NOMO-1 treated with dmso at 0.1 percent for 144 hours (cell line): ENCODE results near the gene ADAM33.

Source experiments
- DNase-seq: peaks from one replicate; lab custom pipeline; 2025; ENCODE audit not compliant: unreplicated experiment; lab: John Stamatoyannopoulos, UW

ADAM33 gene

DNA sequence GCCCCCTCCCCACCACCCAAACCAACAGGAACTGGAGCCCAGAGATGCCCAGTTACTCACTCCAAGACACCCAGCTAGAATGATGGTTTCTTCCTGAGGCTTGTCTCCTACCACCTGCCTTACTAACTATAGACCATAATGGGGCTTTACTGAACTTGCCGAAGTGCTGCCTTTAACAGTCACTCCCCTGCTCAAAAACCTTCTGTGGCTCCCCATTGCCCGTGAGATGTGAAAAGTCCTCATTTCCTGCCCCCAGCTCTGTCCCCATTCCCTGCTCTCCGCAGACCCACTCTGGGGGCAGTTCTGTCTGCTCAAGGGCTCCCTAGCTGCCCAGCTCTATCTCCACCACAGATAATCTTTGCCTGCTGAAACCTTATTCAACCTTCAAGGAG is 25.7 kb upstream of the ADAM33 start:
- DNase-seq, result no peak

GRCh38 chr20:3706774-3707507 is 25.1 kb upstream of the ADAM33 start:
- no peak for DNase-seq

DNA sequence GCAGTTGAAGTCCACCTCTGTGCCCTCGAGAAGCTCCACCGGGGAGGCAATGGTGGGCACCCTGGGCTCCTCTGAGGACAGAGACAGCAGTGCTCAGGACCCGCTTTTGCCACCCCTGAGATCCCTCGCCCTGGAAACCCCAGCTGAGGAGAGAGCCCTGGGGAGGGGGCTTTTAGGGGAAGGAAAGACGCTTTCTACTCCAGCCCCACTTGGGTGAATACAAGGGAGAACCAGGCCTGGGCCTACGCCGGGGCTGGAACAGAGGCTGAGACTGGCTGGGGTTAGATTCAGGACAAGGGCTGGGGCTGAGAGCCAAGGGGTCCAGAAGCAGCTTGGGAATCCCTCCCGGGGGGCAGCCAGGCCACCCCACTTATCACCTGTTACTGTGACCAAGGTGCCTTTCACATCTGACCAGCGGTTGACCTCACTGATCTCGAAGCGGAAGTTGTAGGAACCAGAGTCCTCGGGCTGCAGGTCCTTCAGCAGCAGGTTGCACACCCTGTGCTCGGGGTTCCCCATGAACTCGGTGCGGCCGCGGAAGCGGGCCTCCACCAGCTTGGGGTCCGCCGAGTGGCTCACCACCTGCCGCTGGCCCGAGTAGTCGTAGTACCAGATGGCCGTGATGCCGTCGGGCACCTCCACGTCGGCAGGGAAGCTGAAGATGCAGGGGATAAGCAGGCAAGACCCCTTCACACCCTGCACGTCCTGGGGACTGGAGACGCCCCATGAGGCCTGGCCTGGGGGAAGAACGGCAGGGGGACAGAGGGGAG is 24.3 kb upstream of the ADAM33 start:
- DNase-seq, result no peak

DNA sequence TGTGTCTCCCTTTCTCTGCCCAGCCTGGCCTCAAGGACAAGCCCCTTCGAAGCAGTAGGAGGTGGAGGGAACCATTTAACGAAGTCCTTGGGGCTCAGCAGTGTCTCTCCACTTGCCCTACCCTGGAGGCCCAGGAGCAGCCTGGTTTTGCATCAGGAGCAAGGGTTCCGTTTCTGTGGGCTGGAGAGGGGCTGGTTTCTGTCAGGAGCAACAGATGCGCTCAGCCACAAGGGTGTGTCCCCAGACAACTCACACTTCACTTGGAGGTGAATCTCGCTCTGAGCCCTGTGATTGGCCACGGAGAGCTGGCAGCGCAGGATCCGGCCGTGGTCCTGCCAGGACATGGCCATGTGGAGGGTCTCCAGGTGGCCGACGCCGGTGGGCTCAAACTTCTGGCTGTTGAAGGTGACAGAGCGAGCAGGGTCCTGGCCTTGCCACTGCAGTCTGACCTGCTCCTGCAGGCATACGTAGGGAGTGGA is 23.7 kb upstream of the ADAM33 start:
- no peak for DNase-seq

DNA sequence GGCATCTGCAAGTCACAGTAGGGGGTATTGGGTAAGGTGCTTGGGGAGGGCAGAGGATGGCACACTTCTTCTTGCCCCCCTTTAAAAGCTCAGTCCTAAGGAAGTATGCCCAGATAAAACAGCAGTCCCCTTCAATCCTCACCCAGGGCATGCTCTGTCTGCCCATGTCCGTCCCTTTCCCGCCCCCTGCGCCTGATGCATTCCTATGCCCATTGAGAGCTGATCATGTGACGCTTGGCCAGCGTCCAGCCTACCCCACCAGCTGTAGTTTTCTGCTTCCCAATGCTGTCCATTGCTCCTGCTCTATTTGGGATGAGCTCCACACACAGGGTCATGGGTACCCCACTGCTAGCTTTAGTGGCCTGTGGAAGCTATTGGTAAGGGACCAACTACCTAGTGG is 22.3 kb upstream of the ADAM33 start:
- DNase-seq, result no peak

- DNase-seq, result no peak
These were observed 21.0 kb upstream of the ADAM33 start for GRCh38 chr20:3702611-3703391.

GRCh38 chr20:3701061-3701998 is 19.5 kb upstream of the ADAM33 start:
- no peak for DNase-seq

DNA sequence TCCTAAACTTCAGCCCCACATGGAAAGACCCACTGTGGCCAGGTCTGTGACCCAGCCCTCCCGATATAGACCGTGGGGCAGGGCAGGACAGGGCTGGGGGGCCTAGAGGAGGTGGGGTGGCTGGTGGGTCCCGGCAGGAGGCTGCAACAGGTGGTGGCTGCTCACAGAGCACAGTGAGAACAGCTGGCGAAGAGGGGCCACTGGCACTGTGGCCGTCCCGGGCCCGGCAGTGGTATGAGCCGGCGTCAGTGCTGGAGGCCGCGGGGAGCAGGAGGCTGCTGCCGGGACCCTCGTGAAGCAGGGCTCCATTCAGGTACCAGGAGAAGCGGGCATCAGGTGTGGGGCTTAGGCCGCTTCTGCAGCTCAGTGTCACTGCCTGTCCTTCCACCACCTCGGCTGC is 17.2 kb upstream of the ADAM33 start:
- DNase-seq, result no peak

DNA sequence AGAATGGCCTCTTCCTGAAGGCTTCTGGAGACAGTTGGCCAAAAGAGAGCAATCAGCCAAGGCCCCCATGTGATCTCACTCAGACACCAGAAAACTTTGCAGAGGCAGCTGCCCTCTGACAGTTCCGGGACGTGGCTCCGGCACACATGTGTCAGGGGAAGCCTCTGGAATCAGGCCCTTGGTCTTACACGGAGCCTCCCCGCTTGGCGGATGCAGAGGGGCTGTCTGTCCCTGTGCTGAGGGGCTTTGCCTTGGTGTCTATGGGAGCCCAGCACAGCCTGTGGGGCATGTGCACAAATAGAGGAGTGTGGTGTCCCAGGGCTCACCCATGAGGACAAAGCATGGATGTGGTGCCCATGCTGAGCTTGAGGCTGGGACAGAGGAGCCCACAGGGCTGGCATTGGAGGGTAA is 16.8 kb upstream of the ADAM33 start:
- no peak for DNase-seq

GRCh38 chr20:3697588-3698305 is 15.9 kb upstream of the ADAM33 start:
- no peak for DNase-seq

GRCh38 chr20:3696745-3697587 is 15.2 kb upstream of the ADAM33 start:
- DNase-seq, result no peak

GRCh38 chr20:3696200-3696599 is 14.4 kb upstream of the ADAM33 start:
- DNase-seq, result no peak

- DNase-seq, result no peak
These were observed 13.1 kb upstream of the ADAM33 start for GRCh38 chr20:3694864-3695263.

- DNase-seq, result no peak
These were observed 11.6 kb upstream of the ADAM33 start for GRCh38 chr20:3693376-3693775.

DNA sequence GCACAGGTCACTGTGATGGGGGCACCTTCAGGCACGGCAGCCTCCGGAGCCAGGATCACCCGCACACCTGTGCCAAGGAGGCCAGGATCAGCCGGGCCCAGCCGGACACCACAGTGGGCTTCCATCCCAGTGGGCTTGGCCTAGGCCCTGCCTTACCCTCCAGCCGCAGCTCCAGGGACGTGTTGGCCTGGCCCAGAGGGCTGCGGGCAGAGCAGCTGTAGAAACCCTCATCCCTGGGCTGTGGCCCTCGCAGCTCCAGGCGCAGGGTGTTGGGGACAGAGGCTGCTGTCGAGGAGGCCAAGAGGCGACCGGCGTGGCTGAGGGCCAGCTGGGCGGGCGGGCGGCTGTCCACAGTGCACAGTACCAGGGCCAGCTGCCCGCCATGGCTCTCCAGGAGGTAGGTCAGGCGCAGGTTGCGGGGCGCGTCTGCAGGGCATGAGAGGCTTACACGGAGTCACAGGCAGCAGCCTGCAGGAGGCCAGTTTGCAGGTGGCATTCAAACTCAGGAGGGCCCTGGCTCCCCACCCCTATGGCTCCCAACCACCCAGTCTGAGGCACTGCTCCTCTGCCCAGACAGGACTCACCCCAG is 11.0 kb upstream of the ADAM33 start:
- no peak for DNase-seq

GRCh38 chr20:3691897-3692296 is 10.1 kb upstream of the ADAM33 start:
- DNase-seq, result no peak

- DNase-seq, result no peak
These were observed 9.5 kb upstream of the ADAM33 start for GRCh38 chr20:3691306-3691705.

DNA sequence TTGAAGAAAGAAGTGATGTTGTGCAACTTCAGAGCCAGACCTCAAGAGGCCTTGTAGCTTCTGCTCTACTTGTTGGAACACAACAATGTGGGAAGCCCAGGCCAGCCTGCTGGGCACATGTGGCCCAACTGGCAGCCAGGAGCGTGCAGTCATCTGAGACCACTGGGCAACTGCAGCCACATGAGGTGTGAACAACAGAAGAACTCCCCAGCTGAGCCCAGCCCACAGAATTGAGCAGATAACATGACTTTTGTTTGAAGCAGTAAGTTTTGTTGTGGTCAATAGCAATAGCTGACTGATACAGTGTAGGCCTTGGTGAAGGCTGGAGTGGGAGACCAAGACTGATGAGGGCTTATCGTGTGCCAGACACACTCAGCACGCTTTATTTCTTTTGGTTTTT is 8.6 kb upstream of the ADAM33 start:
- DNase-seq, result no peak

DNA sequence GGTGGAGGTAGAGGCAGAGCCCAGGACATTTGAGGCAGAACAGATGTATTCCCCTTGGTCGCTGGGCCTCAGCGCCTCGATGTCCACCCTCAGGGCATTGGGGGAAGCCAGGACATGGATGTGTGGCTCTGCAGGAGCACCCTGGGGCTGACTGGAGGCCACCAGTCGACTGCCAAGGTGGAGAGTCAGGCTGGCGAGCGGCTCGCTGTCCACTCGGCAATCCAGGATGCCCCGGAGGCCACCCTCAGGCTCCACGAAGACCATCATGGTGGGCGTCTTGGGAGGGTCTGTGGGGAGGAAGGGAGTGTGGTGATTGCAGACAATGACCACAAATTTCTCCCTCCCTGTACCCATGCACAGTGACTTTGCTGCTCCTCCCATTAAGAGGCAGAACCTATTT is 8.2 kb upstream of the ADAM33 start:
- DNase-seq, result no peak
